Esophagus muscularis mucosa (tissue), 4 donors: ENCODE measurements around the gene TFAP2E.

Source experiments
- EP300 ChIP-seq: sonication (generic); formaldehyde crosslinking; IDR thresholded peaks from one replicate; pipeline ENCODE4 v1.6.1; 2017; ENCODE audit warnings: antibody characterized with exemption
- POLR2AphosphoS5 ChIP-seq, 2 donors: sonication (generic); formaldehyde crosslinking; IDR thresholded peaks; one replicate each; pipeline ENCODE4 v1.6.1; 2017; ENCODE audit warnings: antibody characterized with exemption in 2 of 2
- TF ChIP-seq, protein P1 (sequence below), 3 experiments: fragments of 200-600 bp in 2 of 3; fragments of 450-650 bp in 1 of 3; sonication (generic) in 2 of 3; IDR thresholded peaks; one replicate each; pipeline ENCODE4 v1.5.1; 2017 to 2019; ENCODE audit warnings: antibody characterized with exemption in 3 of 3, mild to moderate bottlenecking in 2 of 3, moderate library complexity in 1 of 3

DNA sequence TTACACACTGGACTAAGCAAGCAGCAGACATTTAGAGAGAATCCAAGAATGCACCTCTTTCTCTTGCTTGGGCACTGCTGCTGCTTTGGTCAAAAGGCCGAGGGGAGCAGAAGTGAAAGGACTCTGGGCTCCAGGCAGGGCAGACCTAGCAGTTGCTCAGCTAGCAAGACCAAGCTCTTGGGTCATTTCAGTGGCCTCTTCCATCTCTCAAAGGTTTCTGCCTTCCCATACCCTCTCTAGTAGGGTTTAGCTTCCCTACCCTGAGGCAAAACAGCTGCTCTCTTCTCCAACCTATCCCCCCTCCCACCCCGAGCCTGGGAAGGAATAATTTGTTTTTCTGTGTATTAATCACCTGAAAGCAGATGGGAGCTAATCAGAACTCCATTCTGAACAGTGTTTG is 25.8 kb downstream of the TFAP2E start:
- TF ChIP-seq, protein P1, sequence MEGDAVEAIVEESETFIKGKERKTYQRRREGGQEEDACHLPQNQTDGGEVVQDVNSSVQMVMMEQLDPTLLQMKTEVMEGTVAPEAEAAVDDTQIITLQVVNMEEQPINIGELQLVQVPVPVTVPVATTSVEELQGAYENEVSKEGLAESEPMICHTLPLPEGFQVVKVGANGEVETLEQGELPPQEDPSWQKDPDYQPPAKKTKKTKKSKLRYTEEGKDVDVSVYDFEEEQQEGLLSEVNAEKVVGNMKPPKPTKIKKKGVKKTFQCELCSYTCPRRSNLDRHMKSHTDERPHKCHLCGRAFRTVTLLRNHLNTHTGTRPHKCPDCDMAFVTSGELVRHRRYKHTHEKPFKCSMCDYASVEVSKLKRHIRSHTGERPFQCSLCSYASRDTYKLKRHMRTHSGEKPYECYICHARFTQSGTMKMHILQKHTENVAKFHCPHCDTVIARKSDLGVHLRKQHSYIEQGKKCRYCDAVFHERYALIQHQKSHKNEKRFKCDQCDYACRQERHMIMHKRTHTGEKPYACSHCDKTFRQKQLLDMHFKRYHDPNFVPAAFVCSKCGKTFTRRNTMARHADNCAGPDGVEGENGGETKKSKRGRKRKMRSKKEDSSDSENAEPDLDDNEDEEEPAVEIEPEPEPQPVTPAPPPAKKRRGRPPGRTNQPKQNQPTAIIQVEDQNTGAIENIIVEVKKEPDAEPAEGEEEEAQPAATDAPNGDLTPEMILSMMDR (IDR thresholded peaks at IDR 0.05): no peak
- TF ChIP-seq EP300 (no peak), POLR2AphosphoS5 (IDR thresholded peaks at IDR 0.05) (no peak)
